HG02623 (cell line): Measurements from ENCODE around the gene MSI1.

Experiments
- ATAC-seq: cut with Tn5 transposase; IDR thresholded peaks from one replicate; pipeline ENCODE4 v1.9.1; 2021; ENCODE audit warnings: moderate library complexity; ENCODE audit not compliant: unreplicated experiment

MSI1 gene

GRCh38 chr12:120377611-120378010 is 8.6 kb upstream of the MSI1 start:
- ATAC-seq: no peak

GRCh38 chr12:120376934-120377572 is 8.1 kb upstream of the MSI1 start:
- no peak for ATAC-seq

GRCh38 chr12:120376416-120376815 is 7.5 kb upstream of the MSI1 start:
- no peak for ATAC-seq

- ATAC-seq: no peak
These were observed 7.0 kb upstream of the MSI1 start for GRCh38 chr12:120376009-120376408.

GRCh38 chr12:120373683-120374082 is 4.7 kb upstream of the MSI1 start:
- ATAC-seq: no peak

- ATAC-seq: no peak
These were observed 1.6 kb upstream of the MSI1 start for GRCh38 chr12:120370343-120371243.

- no peak for ATAC-seq
These were observed 809 bp upstream of the MSI1 start for GRCh38 chr12:120369603-120370342.

- no peak for ATAC-seq
These were observed 808 bp downstream of the MSI1 start for GRCh38 chr12:120367924-120368788.

- no peak for ATAC-seq
These were observed 1.6 kb downstream of the MSI1 start for GRCh38 chr12:120367233-120367923.

- no peak for ATAC-seq
These were observed 2.1 kb downstream of the MSI1 start for GRCh38 chr12:120366845-120367232.

GRCh38 chr12:120366341-120366705 is 2.6 kb downstream of the MSI1 start:
- no peak for ATAC-seq

GRCh38 chr12:120365675-120366340 is 3.2 kb downstream of the MSI1 start:
- no peak for ATAC-seq

GRCh38 chr12:120364487-120364886 is 4.5 kb downstream of the MSI1 start:
- ATAC-seq: no peak

GRCh38 chr12:120363274-120363855 is 5.6 kb downstream of the MSI1 start:
- no peak for ATAC-seq

- no peak for ATAC-seq
These were observed 6.3 kb downstream of the MSI1 start for GRCh38 chr12:120362516-120363273.

- no peak for ATAC-seq
These were observed 7.3 kb downstream of the MSI1 start for GRCh38 chr12:120361506-120362208.

GRCh38 chr12:120359128-120359527 is 9.8 kb downstream of the MSI1 start:
- no peak for ATAC-seq
